Subcutaneous abdominal adipose tissue (tissue), 5 donors: Measurements from ENCODE around the gene TTC34.

ENCODE experiments used
- H3K27ac ChIP-seq: one replicate; pipeline ENCODE4 v1.7.0; 2013; ENCODE audit warnings: low read depth, mild to moderate bottlenecking, inconsistent platforms, low read length, moderate library complexity
- H3K27me3 ChIP-seq, 5 donors: one replicate each; pipeline ENCODE4 v1.7.0; 2013; ENCODE audit warnings: low read length in 5 of 5, inconsistent platforms in 1 of 5; ENCODE audit not compliant: control insufficient read depth in 5 of 5, insufficient read depth in 4 of 5
- H3K36me3 ChIP-seq, 5 donors: one replicate each; pipeline ENCODE4 v1.7.0; 2013; ENCODE audit warnings: low read length in 5 of 5; ENCODE audit not compliant: control insufficient read depth in 5 of 5, insufficient read depth in 5 of 5
- H3K4me1 ChIP-seq, 5 donors: one replicate each; pipeline ENCODE4 v1.7.0; 2013; ENCODE audit warnings: low read length in 5 of 5, mild to moderate bottlenecking in 3 of 5, moderate library complexity in 1 of 5; ENCODE audit not compliant: control insufficient read depth in 5 of 5, insufficient read depth in 5 of 5
- H3K4me3 ChIP-seq, 5 donors: one replicate each; pipeline ENCODE4 v1.7.0; 2013; ENCODE audit warnings: low read length in 5 of 5, low read depth in 1 of 5
- H3K9ac ChIP-seq, 5 donors: one replicate each; pipeline ENCODE4 v1.7.0; 2013; ENCODE audit warnings: low read length in 5 of 5, mild to moderate bottlenecking in 4 of 5, moderate library complexity in 3 of 5
- H3K9me3 ChIP-seq, 5 donors: one replicate each; pipeline ENCODE4 v1.7.0; 2013; ENCODE audit warnings: low read length in 5 of 5; ENCODE audit not compliant: control insufficient read depth in 5 of 5
- donor health status: healthy.
- donor health status: healthy.
- donor health status: healthy.
- donor health status: healthy.
- donor health status: healthy.

Gene TTC34

GRCh38 chr1:2636733-2637132 is 164.8 kb downstream of the TTC34 start:
- H3K27me3 ChIP-seq = peaks cover 20 to 37% (median 28%) of the 10 kb centered on the region in 5 donors
- H3K4me1 ChIP-seq = peaks cover 0 to 8% (median 6%) of the 10 kb centered on the region in 5 donors
- peaks cover 0 to 11% (median 8%) of the 10 kb centered on the region in 5 donors for H3K9me3 ChIP-seq
- H3K4me3 ChIP-seq = no peak overlapping the region
- no peak overlapping the region for H3K9ac ChIP-seq
- H3K27ac ChIP-seq = no peak overlapping the region
- no peaks in the 10 kb centered on the region for H3K36me3 ChIP-seq

GRCh38 chr1:2635361-2636010 is 166.0 kb downstream of the TTC34 start:
- Histone ChIP-seq H3K27me3 (peaks cover 20 to 42% (median 35%) of the 10 kb centered on the region in 5 donors), H3K36me3 (no peaks in the 10 kb centered on the region), H3K27ac (no peak overlapping the region), H3K9me3 (peaks cover 0 to 13% (median 9%) of the 10 kb centered on the region in 5 donors), H3K9ac (no peak overlapping the region), H3K4me3 (no peak overlapping the region), H3K4me1 (peaks cover 0 to 5% (median 0%) of the 10 kb centered on the region in 5 donors)

- peaks cover 0 to 17% (median 11%) of the 10 kb centered on the region in 5 donors for H3K9me3 ChIP-seq
- H3K36me3 ChIP-seq = no peaks in the 10 kb centered on the region
- no peak overlapping the region for H3K9ac ChIP-seq
- H3K27me3 ChIP-seq = peaks cover 25 to 52% (median 48%) of the 10 kb centered on the region in 5 donors
- no peak overlapping the region for H3K27ac ChIP-seq
- peaks cover 0 to 5% (median 0%) of the 10 kb centered on the region in 5 donors for H3K4me1 ChIP-seq
- no peak overlapping the region for H3K4me3 ChIP-seq
Measured at GRCh38 chr1:2633936-2634491, 167.5 kb downstream of the TTC34 start.

- Histone ChIP-seq H3K27ac (no peak overlapping the region), H3K4me1 (peaks cover 0 to 5% (median 0%) of the 10 kb centered on the region in 5 donors), H3K27me3 (peaks cover 25 to 53% (median 48%) of the 10 kb centered on the region in 5 donors), H3K9ac (no peak overlapping the region), H3K36me3 (no peaks in the 10 kb centered on the region), H3K9me3 (peaks cover 0 to 17% (median 11%) of the 10 kb centered on the region in 5 donors), H3K4me3 (no peak overlapping the region)
Measured at GRCh38 chr1:2633366-2633935, 168.0 kb downstream of the TTC34 start.

- H3K9me3 ChIP-seq = peaks cover 0 to 17% (median 11%) of the 10 kb centered on the region in 5 donors
- no peak within 1 kb of the TSS for H3K9ac ChIP-seq
- H3K27me3 ChIP-seq = peaks cover 29 to 60% (median 55%) of the 10 kb centered on the region in 5 donors
- no peak within 1 kb of the TSS for H3K27ac ChIP-seq
- peaks cover 0 to 5% (median 0%) of the 10 kb centered on the region in 5 donors for H3K4me1 ChIP-seq
- H3K4me3 ChIP-seq = no peak within 1 kb of the TSS
- no peaks in the 10 kb centered on the region for H3K36me3 ChIP-seq
Measured at GRCh38 chr1:2632561-2633361, 168.7 kb downstream of the TTC34 start, which contains the start of gene MMEL1. Gene MMEL1, minus strand, starts transcription at chr1:2633016. Its CDS starts 3,532 bp downstream, at chr1:2629484.

GRCh38 chr1:2632051-2632430 is 169.5 kb downstream of the TTC34 start:
- H3K9ac ChIP-seq = no peak overlapping the region
- peaks cover 29 to 62% (median 61%) of the 10 kb centered on the region in 5 donors for H3K27me3 ChIP-seq
- peaks cover 0 to 5% (median 0%) of the 10 kb centered on the region in 5 donors for H3K4me1 ChIP-seq
- H3K36me3 ChIP-seq = no peaks in the 10 kb centered on the region
- H3K27ac ChIP-seq = no peak overlapping the region
- no peak overlapping the region for H3K4me3 ChIP-seq
- peaks cover 0 to 15% (median 8%) of the 10 kb centered on the region in 5 donors for H3K9me3 ChIP-seq

GRCh38 chr1:2631136-2632050 is 170.1 kb downstream of the TTC34 start:
- Histone ChIP-seq H3K4me1 (peaks cover 0 to 5% (median 0%) of the 10 kb centered on the region in 5 donors), H3K9me3 (peaks cover 0 to 9% (median 2%) of the 10 kb centered on the region in 5 donors), H3K27me3 (peaks cover 29 to 63% (median 59%) of the 10 kb centered on the region in 5 donors), H3K27ac (no peak overlapping the region), H3K9ac (no peak overlapping the region), H3K4me3 (no peak overlapping the region), H3K36me3 (no peaks in the 10 kb centered on the region)

GRCh38 chr1:2630498-2631135 is 170.9 kb downstream of the TTC34 start:
- peaks cover 0 to 9% (median 0%) of the 10 kb centered on the region in 5 donors for H3K9me3 ChIP-seq
- no peak overlapping the region for H3K27ac ChIP-seq
- no peak overlapping the region for H3K9ac ChIP-seq
- peaks cover 0 to 5% (median 0%) of the 10 kb centered on the region in 5 donors for H3K4me1 ChIP-seq
- peaks cover 29 to 69% (median 61%) of the 10 kb centered on the region in 5 donors for H3K27me3 ChIP-seq
- H3K36me3 ChIP-seq = no peaks in the 10 kb centered on the region
- no peak overlapping the region for H3K4me3 ChIP-seq
